Stimulated activated effector memory CD8-positive, alpha-beta T cell treated with anti-CD3 and anti-CD28 coated beads, Interleukin-12 subunit alpha, Interleukin-12 subunit beta, amount 100 ng/mL, for 72 hours (primary cell): Measurements from ENCODE around the gene CCDC150.
"Not testable (repeated sequence)": the region's sequence is repeated elsewhere in the genome, so short reads cannot be mapped to it uniquely, and the experiment has no call there.

Source experiments
- ATAC-seq: fragments of 150-1000 bp; cut with Tn5 transposase; 2 replicates; pipeline ENCODE4 v1.10.0; 2021
- DNase-seq, 2 donors: peaks; one replicate each; pipeline ENCODE4 v3.0.0; 2021 to 2022; ENCODE audit warnings: low spot score in 2 of 2
- H3K27ac Mint-ChIP-seq: one replicate; pipeline ENCODE4 v1.8.0; 2022; ENCODE audit warnings: mild to moderate bottlenecking, mixed read lengths
- H3K36me3 Mint-ChIP-seq: one replicate; pipeline ENCODE4 v1.8.0; 2022; ENCODE audit warnings: mild to moderate bottlenecking, mixed read lengths
- H3K4me1 Mint-ChIP-seq: one replicate; pipeline ENCODE4 v1.8.0; 2022; ENCODE audit warnings: mixed read lengths
- H3K4me3 Mint-ChIP-seq: one replicate; pipeline ENCODE4 v1.8.0; 2022; ENCODE audit warnings: mild to moderate bottlenecking, mixed read lengths
- H3K9me3 Mint-ChIP-seq: one replicate; pipeline ENCODE4 v1.8.0; 2022; ENCODE audit warnings: mixed read lengths

Gene CCDC150

DNA sequence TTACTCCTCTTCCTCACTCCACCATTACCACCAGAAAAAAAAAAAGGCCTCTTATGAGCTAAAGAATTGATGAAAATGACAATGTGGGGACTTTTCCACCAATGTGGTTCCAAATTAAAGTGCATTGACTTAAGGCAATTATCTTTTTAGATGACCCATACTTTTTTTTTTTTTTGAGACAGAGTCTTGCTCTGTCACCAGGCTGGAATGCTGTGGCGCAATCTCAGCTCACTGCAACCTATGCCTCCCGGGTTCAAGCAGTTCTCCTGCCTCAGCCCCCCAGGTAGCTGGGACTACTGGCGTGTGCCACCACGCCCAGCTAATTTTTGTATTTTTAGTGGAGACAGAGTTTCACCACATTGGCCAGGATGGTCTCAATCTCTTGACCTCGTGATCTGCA is 31.6 kb upstream of the CCDC150 start:
- DNase-seq, ATAC-seq, H3K4me3 Mint-ChIP-seq: not testable (repeated sequence)

DNA sequence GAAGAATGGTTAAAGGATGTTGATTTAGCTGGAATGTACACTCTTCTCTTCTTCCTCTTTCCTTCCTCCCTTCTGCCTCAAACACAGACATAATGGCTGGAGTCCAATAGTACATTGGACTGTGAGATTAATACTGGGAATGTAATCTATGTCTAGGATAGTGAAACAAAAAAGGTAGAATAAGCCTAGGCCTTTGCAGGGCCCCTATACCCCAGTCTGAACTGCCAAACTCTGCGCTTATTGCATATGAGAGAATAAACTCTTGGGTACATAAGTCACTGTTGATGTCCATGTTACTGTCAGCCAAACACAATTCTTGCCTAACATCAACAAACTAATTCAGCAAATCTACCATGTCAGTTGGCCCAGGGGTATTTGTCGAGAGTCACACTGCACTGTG is 29.7 kb upstream of the CCDC150 start:
- no peak overlapping the region for H3K4me3 Mint-ChIP-seq
- no peaks in the 10 kb centered on the region for H3K9me3 Mint-ChIP-seq
- DNase-seq (no peak), ATAC-seq (no peak)
- no peaks in the 10 kb centered on the region for H3K4me1 Mint-ChIP-seq
- no peaks in the 10 kb centered on the region for H3K36me3 Mint-ChIP-seq
- H3K27ac Mint-ChIP-seq, result no peak overlapping the region

More for the DNA sequence above, 31.6 kb upstream of the CCDC150 start:
- H3K4me1 Mint-ChIP-seq, H3K36me3 Mint-ChIP-seq, H3K9me3 Mint-ChIP-seq, H3K27ac Mint-ChIP-seq: not testable (repeated sequence)

DNA sequence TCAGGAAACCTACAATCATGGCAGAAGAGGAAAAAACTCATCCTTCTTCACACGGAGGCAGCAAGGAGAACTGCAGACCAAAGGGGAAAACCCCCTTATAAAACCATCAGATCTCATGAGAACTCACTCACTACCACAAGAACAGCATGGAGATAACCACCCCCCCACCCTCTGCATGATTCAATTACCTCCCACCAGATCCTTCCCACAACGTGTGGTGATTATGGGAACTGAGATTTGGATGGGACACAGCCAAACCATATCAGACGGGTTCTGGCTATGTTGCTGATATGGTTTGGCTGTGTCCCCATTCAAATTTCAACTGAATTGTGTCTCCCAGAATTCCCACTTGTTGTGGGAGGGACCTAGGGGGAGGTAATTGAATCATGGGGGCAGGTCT is 28.7 kb upstream of the CCDC150 start:
- Mint-ChIP-seq H3K4me1 (no peaks in the 10 kb centered on the region), H3K4me3 (no peak overlapping the region), H3K9me3 (no peaks in the 10 kb centered on the region), H3K27ac (no peak overlapping the region), H3K36me3 (no peaks in the 10 kb centered on the region)
- no peak for DNase-seq
- no peak for ATAC-seq

DNA sequence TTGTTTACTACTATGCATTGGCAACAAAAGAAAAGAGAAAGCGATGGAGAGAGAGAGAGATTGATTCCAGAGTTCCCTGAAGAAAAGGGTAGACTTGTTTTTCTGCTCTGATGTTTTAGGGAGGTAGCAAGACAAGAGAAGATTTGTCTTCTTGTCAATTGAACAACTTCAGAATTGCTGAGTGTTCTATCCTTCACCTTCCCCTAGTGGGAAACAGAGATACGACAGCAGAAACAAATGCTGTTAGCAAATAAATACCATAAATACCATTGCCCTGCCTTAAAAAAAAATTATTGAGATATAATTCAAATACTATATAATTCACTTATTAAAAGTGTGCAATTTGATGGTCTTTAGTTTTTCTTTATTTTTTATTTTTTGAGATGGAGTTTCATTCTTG is 26.2 kb upstream of the CCDC150 start:
- H3K4me1 Mint-ChIP-seq, result no peaks in the 10 kb centered on the region
- H3K9me3 Mint-ChIP-seq, result no peaks in the 10 kb centered on the region
- ATAC-seq, result no peak
- H3K36me3 Mint-ChIP-seq, result no peaks in the 10 kb centered on the region
- no peak overlapping the region for H3K27ac Mint-ChIP-seq
- H3K4me3 Mint-ChIP-seq, result no peak overlapping the region
- no peak for DNase-seq

DNA sequence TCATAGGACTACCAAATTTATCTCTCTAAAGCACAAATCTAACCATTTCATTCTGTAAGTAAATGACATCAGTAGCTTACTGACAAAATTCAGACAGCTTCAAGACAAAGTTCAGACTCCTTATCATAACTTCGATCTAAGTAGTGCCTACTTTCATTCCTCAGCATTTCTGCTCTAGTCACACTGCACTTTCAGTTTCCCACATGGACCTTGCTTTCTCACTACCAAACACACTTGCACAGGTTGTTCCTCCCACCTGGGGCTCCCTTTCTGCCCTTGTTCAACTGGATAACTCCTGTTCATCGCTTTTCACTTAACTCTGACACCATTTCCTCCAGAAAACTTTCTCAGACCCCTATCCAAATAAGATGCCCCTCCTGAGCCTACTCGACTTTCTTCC is 22.1 kb upstream of the CCDC150 start:
- Mint-ChIP-seq H3K4me1 (no peaks in the 10 kb centered on the region), H3K4me3 (no peak overlapping the region), H3K27ac (no peak overlapping the region), H3K9me3 (no peaks in the 10 kb centered on the region), H3K36me3 (no peaks in the 10 kb centered on the region)
- no peak for ATAC-seq
- DNase-seq, result no peak

DNA sequence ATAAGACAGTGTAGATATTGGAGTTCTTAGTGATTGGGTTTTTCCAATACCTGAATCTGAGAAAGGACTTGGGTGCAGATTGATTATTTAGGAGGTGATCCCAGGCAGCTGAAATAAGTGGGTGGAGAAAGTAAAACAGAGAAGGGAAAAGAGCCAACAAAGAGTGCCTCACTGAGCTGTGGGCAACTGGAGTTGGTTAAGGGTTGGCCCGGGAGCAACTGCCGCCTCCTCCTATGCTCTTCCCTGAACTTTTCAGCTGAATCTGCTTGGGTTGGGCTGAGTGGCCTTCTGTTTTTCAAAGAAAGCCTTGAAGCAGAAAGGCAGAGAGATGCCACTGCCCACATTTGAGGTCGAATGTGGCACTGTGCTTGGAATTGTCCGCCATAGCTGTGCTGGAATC is 20.9 kb upstream of the CCDC150 start:
- Mint-ChIP-seq H3K27ac (no peak overlapping the region), H3K4me3 (no peak overlapping the region), H3K9me3 (peaks cover 3% of the 10 kb centered on the region), H3K36me3 (no peaks in the 10 kb centered on the region), H3K4me1 (no peaks in the 10 kb centered on the region)
- no peak for DNase-seq
- no peak for ATAC-seq

DNA sequence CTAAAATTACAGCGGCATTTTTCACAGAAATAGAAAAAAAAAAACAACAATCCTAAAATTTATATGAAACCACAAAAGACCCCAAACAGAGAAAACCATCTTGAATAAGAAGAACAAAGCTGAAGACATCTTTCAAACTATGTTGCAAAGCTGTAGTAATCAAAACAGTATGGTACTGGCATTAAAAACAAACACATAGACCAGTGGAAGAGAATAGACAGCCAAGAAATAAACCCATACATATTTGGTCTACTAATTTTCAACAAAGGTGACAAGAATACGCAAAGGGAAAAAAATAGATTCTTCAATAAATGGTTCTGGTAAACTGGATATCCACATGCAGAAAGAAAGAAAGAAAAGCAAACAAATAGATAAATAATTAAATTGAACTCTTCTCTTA is 9.0 kb upstream of the CCDC150 start:
- ATAC-seq (no peak), DNase-seq (no peak)
- no peaks in the 10 kb centered on the region for H3K4me1 Mint-ChIP-seq
- peaks cover 14% of the 10 kb centered on the region for H3K9me3 Mint-ChIP-seq
- no peak overlapping the region for H3K4me3 Mint-ChIP-seq
- no peak overlapping the region for H3K27ac Mint-ChIP-seq
- no peaks in the 10 kb centered on the region for H3K36me3 Mint-ChIP-seq

DNA sequence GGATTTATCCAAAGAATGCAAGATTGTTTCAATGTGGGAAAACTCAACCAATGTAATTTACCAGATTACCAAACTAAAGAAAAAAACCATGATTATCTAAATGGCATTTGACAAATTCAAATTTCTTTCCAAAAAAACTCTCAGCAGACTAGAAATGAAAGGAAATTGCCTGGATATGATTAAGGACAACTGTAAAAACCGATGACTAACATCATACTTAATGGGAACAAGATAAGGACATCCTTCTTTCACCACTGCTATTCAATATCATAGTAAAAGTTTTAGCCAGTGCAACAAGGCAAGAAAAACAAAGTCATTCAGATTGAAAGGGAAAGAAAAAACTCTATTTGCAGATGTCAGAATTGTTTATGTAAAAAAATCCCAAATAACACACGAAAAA is 4.4 kb upstream of the CCDC150 start:
- no peaks in the 10 kb centered on the region for H3K36me3 Mint-ChIP-seq
- peaks cover 2% of the 10 kb centered on the region for H3K4me1 Mint-ChIP-seq
- ATAC-seq, result no peak
- H3K9me3 Mint-ChIP-seq, result peaks cover 11% of the 10 kb centered on the region
- DNase-seq, result no peak
- no peak overlapping the region for H3K4me3 Mint-ChIP-seq
- H3K27ac Mint-ChIP-seq, result no peak overlapping the region

DNA sequence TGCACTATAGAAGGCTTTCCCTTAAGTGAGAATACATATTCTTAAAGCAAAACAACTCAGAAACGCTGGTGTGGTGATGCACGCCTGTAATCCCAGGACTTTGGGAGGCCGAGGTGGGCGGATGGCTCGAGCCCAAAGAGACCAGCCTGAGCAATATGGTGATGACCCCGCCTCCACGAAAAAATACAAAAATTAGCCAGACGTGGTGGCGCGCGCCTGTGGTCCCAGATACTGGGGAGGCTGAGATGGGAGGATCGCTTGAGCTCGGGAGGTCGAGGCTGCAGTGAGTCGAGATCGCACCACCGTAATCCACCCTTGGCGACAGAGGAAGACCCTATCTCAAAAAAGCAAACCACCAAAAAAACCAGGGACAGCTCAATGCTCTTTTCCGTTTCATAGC is 750 bp upstream of the CCDC150 start:
- H3K4me1 Mint-ChIP-seq, result peaks cover 13% of the 10 kb centered on the region
- peak overlapping the region; percentile 87 for H3K4me3 Mint-ChIP-seq
- H3K36me3 Mint-ChIP-seq, result no peaks in the 10 kb centered on the region
- ATAC-seq (no peak), DNase-seq (no peak)
- H3K9me3 Mint-ChIP-seq, result no peaks in the 10 kb centered on the region
- H3K27ac Mint-ChIP-seq, result no peak overlapping the region

DNA sequence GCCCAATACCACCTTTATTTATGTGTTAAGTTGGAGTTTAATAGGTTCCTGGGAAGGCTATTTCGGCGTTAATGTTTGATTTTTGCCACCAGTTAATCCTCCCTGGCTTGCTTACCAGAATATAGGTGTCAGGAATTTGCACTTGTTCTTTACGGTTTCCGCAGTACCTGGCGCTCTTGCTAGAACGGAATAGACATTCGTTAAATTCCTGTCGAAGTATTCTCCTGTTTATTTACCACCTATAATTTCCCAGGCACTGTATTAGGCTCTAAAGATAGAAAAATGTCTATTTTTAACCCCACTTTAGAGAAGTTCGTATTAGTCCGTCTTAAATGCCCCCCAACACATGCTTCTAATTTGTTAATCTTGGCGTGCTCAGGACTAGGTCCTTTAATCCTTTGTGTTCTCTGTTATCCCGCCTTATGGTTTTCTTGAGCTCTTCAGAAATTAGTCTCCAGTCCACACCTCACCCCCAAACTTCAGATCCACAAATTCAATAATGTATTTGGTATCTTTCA is 575 bp downstream of the CCDC150 start:
- Mint-ChIP-seq H3K4me1 (peaks cover 13% of the 10 kb centered on the region), H3K9me3 (no peaks in the 10 kb centered on the region), H3K4me3 (peak overlapping the region; percentile 87), H3K36me3 (no peaks in the 10 kb centered on the region), H3K27ac (peak overlapping the region; percentile 20)
- no peak for DNase-seq
- ATAC-seq, result no peak

DNA sequence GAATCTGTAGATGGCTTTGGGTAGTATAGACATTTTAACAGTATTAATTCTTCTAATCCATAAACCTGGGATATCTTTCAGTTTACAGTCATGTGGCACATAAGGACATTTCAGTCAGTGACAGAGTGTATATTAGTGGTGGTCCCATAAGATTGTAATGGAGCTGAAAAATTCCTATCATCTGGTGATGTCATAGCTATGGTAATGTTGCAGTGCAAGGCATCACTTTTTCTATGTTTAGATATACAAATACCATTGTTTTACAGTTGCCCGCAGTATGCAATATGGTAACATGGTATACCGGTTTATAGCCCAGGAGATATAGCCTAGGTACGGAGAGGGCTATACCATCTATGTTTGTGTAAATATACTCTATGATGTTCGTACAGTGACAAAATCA is 9.7 kb downstream of the CCDC150 start:
- no peak overlapping the region for H3K4me3 Mint-ChIP-seq
- no peaks in the 10 kb centered on the region for H3K36me3 Mint-ChIP-seq
- DNase-seq, result no peak
- peaks cover 27% of the 10 kb centered on the region for H3K9me3 Mint-ChIP-seq
- H3K27ac Mint-ChIP-seq, result no peak overlapping the region
- no peak for ATAC-seq
- H3K4me1 Mint-ChIP-seq, result no peaks in the 10 kb centered on the region

DNA sequence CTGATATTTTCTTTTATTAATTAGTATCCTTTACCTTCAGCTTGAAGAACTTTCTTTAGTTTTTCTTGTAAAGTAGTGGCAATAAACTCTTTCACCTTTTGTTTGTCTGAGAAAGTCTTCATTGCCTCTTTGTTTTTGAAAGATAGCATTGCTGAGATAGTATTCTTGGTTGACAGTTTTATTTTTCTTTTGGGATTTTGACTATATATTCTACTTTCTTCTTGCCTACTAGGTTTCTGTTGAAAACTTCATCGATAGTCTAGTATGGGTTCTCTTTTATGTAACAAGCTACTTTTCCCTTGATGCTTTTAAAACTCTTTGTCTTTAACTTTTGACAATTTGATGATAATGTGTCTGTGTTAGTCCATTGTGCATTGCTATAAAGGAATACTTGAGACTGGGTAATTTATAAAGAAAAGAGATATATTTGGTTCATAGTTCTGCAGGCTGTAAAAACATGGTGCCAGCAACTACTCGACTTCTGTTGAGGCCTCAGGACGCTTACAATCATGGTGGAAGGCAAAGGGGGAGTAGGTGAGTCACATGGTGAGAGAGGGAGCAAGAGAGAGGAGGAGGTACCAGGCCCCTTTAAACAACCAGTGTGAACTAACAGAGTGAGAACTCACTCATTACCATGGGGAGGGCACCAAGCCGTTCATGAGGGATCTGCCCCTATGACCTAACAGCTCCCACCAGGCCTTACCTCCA is 12.0 kb downstream of the CCDC150 start:
- no peaks in the 10 kb centered on the region for H3K36me3 Mint-ChIP-seq
- H3K4me3 Mint-ChIP-seq, result no peak overlapping the region
- no peak for DNase-seq
- no peaks in the 10 kb centered on the region for H3K4me1 Mint-ChIP-seq
- no peak for ATAC-seq
- no peak overlapping the region for H3K27ac Mint-ChIP-seq
- H3K9me3 Mint-ChIP-seq, result peaks cover 32% of the 10 kb centered on the region

DNA sequence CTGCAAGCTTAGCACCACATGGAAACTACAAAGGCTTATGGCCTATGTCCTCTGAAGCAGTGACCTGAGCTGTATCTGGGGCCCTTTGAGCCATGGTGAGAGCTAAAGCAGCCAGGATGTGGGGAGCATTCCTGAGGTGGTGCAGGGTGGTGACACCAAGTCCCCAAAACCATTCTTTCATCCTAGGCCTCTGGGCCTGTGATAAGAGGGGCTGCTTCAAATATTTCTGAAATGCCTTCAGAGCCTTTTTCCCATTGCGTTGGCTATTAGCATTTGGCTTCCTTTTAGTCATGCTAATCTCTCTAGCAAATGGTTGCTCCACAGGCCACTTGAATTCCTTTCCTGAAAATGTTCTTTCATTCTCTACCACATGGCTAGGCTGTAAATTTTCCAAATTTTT is 13.4 kb downstream of the CCDC150 start:
- H3K36me3 Mint-ChIP-seq, result no peaks in the 10 kb centered on the region

DNA sequence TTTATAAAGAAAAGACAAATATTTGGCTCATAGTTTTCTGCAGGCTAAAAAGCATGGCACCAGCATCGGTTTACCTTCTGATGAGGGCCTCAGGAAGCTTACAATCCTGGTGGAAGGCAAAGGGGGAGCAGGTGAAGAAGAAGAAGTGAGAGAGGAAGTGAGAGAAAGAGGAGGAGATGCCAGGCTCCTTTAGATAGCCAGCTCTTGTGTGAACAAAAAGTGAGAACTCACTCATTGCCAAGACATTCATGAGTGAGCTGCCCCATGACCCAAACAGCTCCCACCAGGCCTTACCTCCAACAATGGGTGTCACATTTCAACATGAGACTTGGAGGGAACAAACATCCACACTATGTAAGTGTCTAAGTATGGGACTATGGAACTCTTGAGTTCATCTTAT is 14.3 kb downstream of the CCDC150 start:
- H3K9me3 Mint-ChIP-seq, result peaks cover 32% of the 10 kb centered on the region
- no peak for DNase-seq
- no peak for ATAC-seq
- H3K27ac Mint-ChIP-seq, result no peak overlapping the region
- no peaks in the 10 kb centered on the region for H3K4me1 Mint-ChIP-seq
- H3K4me3 Mint-ChIP-seq, result no peak overlapping the region
- no peaks in the 10 kb centered on the region for H3K36me3 Mint-ChIP-seq

More for the DNA sequence above, 13.4 kb downstream of the CCDC150 start:
- no peaks in the 10 kb centered on the region for H3K4me1 Mint-ChIP-seq
- ATAC-seq (no peak), DNase-seq (no peak)
- peaks cover 32% of the 10 kb centered on the region for H3K9me3 Mint-ChIP-seq
- H3K4me3 Mint-ChIP-seq, result no peak overlapping the region
- H3K27ac Mint-ChIP-seq, result no peak overlapping the region

DNA sequence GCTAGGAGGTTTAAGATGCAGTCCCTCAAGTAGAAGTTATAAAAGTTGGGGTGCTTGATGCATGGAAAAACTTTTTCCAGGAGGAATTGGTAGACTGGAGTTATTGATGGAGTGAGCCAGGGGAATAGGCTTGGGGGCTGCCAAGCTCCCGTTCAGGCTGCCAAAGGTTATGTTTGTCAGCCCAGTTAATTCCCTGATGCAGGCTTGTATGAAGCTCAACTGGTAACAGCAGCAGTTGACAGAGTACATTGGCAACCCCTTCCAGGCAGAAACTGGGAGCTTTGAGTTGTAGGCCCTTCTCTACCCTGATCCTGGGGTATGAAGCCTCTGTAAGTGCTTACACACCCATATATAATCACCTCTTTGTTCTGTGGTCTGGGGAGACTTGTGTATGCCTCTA is 16.2 kb downstream of the CCDC150 start:
- DNase-seq (no peak), ATAC-seq (no peak)
- Mint-ChIP-seq H3K9me3 (peaks cover 26% of the 10 kb centered on the region), H3K27ac (no peak overlapping the region), H3K4me3 (no peak overlapping the region), H3K4me1 (no peaks in the 10 kb centered on the region), H3K36me3 (no peaks in the 10 kb centered on the region)

DNA sequence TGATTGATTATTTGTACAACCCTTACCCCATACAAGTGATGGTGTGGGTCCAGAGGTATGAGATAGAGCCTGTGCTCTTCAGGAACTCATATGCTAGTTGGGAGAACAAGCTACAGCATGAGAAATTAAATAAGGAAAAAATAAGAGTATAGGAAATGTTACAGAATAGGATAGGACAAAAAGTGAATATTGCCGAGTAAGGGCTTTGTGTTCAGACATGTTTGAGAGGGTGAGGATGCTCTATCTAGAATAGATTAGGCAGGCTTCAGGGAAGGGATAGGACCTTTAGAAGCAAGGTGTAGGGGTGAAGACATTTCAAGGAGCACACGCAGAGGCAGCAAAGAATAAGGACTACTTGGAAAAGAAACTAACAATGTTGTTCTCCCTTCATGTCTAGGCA is 17.8 kb downstream of the CCDC150 start:
- no peaks in the 10 kb centered on the region for H3K4me1 Mint-ChIP-seq
- no peak for ATAC-seq
- DNase-seq, result no peak
- no peak overlapping the region for H3K4me3 Mint-ChIP-seq
- H3K9me3 Mint-ChIP-seq, result peaks cover 12% of the 10 kb centered on the region
- H3K27ac Mint-ChIP-seq, result no peak overlapping the region
- H3K36me3 Mint-ChIP-seq, result no peaks in the 10 kb centered on the region

DNA sequence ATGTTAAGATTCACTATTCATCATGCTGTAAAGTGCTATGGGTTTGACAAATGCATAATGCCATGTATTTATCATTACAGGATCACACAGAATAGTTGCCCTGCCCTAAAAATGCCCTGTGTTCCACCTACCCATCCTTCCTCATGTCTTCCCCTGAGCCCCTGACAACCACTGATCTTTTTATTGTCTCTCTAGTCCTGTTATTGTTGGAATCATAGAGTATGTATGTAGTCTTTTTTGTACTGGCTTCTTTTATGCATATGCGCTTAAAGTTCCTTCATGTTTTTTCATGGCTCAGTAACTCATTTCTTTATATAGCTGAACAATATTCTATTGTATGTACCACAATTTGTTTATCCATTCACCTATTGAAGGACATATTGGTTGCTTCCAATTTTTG is 20.3 kb downstream of the CCDC150 start:
- ATAC-seq (no peak), DNase-seq (no peak)
- no peak overlapping the region for H3K4me3 Mint-ChIP-seq
- no peaks in the 10 kb centered on the region for H3K36me3 Mint-ChIP-seq
- no peaks in the 10 kb centered on the region for H3K4me1 Mint-ChIP-seq
- H3K27ac Mint-ChIP-seq, result no peak overlapping the region
- no peaks in the 10 kb centered on the region for H3K9me3 Mint-ChIP-seq
